Tongue (tissue), 2 donors: ENCODE results near the gene RASSF5. TPM values are rescaled to one million over a fixed set of nuclear protein-coding genes. Genes with fewer than 3 reads are reported as not detected.
"Not testable (repeated sequence)": the region's sequence is repeated elsewhere in the genome, so short reads cannot be mapped to it uniquely, and the experiment has no call there.

Experiments
- DNase-seq: peaks from one replicate; pipeline ENCODE4 v3.0.0-alpha.2; 2015
- total RNA-seq: library from RNA; depleted of rRNA; stranded (reverse); fragments of >200 nt; gene quantifications from one replicate; pipeline ENCODE4 v1.2.3, GENCODE V29; 2014

RASSF5 gene
- total RNA-seq, 1 donor from 2014 or later: 12.8 TPM

DNA sequence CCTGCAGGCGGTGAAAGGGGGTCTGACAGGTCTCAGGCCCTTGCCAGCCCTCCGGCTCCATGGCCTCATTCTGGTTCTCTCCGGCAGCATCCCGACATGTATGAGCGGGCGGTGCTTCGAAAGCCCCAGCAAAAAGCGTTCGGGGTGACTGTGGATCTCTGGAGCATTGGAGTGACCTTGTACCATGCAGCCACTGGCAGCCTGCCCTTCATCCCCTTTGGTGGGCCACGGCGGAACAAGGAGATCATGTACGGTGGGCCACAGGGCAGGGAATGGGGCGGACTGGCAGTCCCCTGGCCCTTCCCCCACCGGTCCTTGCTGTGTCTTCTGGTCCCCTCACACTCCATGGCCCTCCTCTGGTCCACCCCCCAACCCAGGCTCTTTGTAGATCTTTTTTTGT, 30.7 kb upstream of the RASSF5 start:
- no peak for DNase-seq

GRCh38 chr1:206477110-206477509, 30.2 kb upstream of the RASSF5 start:
- DNase-seq: no peak

DNA sequence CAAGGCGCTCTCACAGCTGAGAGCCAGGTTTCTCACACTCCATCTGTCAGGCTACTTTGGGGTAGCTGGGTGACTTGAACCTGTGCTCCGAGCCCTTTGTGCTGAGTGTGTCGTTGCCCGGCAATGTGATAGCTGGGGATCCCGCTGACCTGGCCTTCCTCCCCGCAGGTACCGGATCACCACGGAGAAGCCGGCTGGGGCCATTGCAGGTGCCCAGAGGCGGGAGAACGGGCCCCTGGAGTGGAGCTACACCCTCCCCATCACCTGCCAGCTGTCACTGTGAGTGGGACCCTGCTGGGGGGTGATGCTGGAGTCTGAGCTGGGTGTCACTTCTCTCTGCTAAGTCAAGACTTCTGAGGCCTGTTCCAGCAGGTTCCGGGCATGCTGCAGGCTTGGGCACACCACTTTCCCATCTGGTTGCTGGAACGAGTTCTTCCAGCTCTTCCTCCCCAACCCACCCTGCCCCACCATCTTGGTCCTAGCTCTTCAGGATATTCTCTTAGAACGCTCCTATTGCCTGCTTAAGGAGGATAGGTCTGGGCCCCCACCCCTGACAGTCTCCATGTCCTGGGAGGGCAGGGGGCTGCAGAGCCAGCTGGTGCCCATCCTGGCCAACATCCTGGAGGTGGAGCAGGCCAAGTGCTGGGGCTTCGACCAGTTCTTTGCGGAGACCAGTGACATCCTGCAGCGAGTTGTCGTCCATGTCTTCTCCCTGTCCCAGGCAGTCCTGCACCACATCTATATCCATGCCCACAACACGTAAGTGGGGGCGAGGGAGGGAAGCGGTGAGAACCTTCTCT, 29.6 kb upstream of the RASSF5 start:
- DNase-seq: peak; percentile 24

GRCh38 chr1:206478746-206479145, 28.6 kb upstream of the RASSF5 start:
- DNase-seq: no peak

GRCh38 chr1:206479183-206480125, 27.9 kb upstream of the RASSF5 start:
- peak; percentile 92 for DNase-seq

DNA sequence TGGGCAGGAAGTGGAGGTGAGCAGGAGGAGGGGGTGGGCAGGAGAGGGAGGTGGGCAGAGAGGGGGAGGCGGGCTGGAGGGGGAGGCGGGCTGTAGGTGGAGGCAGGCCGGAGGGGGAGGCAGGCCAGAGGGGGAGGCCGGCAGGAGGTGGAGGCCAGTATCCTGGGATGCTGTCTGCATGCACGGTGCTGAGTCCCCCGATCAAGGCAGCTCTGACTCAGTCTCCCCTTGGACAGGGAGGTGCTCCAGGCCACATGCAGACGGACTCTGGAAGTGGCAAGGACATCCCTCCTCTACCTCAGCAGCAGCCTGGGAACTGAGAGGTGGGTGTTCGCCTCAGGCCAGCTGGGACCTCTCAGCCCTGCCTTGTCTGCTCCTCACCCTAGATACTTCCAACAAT, 27.1 kb upstream of the RASSF5 start:
- DNase-seq: no peak

- peak; percentile 46 for DNase-seq
These were observed 24.7 kb upstream of the RASSF5 start for GRCh38 chr1:206482611-206483010.

- not testable (repeated sequence) for DNase-seq
These were observed 23.5 kb upstream of the RASSF5 start for GRCh38 chr1:206483864-206484263.

GRCh38 chr1:206484901-206485300, 22.4 kb upstream of the RASSF5 start:
- DNase-seq: no peak

GRCh38 chr1:206486995-206487788, 20.1 kb upstream of the RASSF5 start:
- DNase-seq: no peak

DNA sequence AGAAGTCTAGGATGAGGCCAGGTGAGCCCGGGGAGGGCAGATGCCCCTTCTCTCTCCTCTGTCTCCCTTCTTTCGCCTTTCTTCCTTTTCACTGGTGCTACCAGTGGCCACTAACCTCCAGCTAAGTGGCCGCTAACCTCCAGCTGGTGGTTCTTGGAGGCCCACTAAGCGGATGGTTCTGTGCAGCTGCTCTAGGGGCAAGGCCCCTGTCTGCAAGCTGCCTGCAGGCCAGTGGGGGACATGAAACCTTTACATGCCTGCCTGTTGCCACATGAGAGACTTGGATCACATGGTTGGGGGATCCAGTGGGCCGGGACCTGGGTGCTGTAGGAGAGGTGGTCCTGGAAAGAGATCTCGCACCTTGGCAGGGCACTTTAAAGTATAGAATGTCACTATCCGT, 19.4 kb upstream of the RASSF5 start:
- DNase-seq: no peak

GRCh38 chr1:206488466-206488865, 18.9 kb upstream of the RASSF5 start:
- no peak for DNase-seq

- peak; percentile 87 for DNase-seq
These were observed 17.2 kb upstream of the RASSF5 start for GRCh38 chr1:206489980-206490770.

GRCh38 chr1:206490771-206491405, 16.4 kb upstream of the RASSF5 start:
- no peak for DNase-seq

DNA sequence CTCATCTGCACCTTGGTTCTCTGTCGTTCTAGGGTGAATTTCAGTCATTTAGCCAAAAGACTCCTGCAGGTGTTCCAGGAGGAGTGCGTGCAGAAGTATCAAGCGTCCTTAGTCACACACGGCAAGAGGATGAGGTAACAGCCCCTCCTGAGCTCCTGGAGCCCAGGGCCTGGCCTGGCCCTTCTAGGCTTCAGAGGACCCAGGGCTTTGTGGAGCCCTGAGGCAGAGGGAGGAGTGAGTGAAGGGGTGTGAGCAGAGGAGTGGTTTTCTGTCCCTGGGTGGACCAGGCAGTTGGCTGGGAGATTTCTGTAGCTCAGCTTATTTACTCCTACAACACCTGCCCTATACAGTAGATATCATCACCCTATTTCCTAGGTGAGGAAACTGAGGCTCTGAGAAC, 15.7 kb upstream of the RASSF5 start:
- no peak for DNase-seq

GRCh38 chr1:206492589-206492988, 14.7 kb upstream of the RASSF5 start:
- no peak for DNase-seq

GRCh38 chr1:206493279-206493678, 14.1 kb upstream of the RASSF5 start:
- no peak for DNase-seq

GRCh38 chr1:206495011-206495461, 12.3 kb upstream of the RASSF5 start:
- no peak for DNase-seq

DNA sequence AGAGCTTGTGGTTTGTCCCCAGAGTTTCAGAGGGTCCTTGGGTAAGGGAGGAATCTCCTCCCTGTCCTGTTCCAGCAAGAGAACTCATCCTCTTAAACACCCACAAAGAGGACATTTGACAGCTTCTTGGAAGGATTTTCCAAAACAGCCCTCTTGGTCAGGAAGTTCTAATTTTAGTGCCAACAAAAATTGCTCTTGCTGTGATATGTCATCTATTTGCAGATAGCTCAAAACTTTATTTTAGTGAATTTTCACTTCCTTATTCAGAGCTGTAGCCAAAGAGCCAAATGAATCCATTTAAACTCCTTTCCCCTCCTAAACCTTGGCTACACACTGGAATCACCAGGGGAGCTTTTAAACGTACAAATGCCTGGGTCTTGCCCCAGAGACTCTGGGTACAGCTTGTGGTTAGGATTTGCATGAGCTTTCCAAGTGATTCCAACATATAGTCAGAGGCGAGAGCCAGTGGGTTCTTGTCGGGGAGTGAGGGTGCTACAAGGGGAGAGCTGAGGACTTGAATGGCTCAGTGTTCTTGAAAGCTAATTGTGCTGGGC, 11.8 kb upstream of the RASSF5 start:
- DNase-seq: no peak

- no peak for DNase-seq
These were observed 11.1 kb upstream of the RASSF5 start for GRCh38 chr1:206496131-206496793.
